SKM-1 (cell line): ENCODE data around the gene ALDH1L1.
"Not testable (repeated sequence)": the region's sequence is repeated elsewhere in the genome, so short reads cannot be mapped to it uniquely, and the experiment has no call there.

Source experiments
- DNase-seq: peaks from one replicate; lab custom pipeline; 2025; ENCODE audit not compliant: unreplicated experiment; lab: John Stamatoyannopoulos, UW

Gene ALDH1L1

GRCh38 chr3:126107957-126108675, 72.3 kb downstream of the ALDH1L1 start:
- DNase-seq: no peak

GRCh38 chr3:126107203-126107939, 73.0 kb downstream of the ALDH1L1 start:
- no peak for DNase-seq

GRCh38 chr3:126106336-126107202, 73.8 kb downstream of the ALDH1L1 start:
- DNase-seq: no peak

DNA sequence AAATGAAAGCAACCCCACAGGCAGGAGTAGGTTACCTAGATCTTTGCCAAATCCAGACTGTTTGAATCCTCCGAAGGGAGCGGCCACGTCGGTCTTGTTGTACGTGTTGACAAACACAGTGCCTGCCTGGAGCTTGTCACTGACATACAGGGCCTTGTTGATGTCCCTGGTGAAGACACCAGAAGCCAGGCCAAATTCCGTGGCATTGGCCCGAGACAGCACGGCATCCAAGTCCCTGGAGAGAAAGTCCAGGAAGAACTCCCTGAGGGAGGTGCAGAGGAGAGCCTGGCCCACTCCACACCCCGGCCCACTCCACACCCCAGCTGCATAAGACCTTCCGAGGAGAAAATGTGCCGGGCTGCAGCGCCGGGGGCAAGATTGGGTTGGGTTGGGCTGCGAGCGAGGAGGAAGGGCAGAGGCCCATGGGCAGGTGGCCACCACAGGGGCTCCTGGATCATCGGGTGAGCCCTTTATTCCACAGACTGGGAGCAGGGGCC, 74.6 kb downstream of the ALDH1L1 start:
- no peak for DNase-seq

GRCh38 chr3:126104742-126105605, 75.4 kb downstream of the ALDH1L1 start:
- no peak for DNase-seq

GRCh38 chr3:126104028-126104635, 76.3 kb downstream of the ALDH1L1 start:
- DNase-seq: no peak

DNA sequence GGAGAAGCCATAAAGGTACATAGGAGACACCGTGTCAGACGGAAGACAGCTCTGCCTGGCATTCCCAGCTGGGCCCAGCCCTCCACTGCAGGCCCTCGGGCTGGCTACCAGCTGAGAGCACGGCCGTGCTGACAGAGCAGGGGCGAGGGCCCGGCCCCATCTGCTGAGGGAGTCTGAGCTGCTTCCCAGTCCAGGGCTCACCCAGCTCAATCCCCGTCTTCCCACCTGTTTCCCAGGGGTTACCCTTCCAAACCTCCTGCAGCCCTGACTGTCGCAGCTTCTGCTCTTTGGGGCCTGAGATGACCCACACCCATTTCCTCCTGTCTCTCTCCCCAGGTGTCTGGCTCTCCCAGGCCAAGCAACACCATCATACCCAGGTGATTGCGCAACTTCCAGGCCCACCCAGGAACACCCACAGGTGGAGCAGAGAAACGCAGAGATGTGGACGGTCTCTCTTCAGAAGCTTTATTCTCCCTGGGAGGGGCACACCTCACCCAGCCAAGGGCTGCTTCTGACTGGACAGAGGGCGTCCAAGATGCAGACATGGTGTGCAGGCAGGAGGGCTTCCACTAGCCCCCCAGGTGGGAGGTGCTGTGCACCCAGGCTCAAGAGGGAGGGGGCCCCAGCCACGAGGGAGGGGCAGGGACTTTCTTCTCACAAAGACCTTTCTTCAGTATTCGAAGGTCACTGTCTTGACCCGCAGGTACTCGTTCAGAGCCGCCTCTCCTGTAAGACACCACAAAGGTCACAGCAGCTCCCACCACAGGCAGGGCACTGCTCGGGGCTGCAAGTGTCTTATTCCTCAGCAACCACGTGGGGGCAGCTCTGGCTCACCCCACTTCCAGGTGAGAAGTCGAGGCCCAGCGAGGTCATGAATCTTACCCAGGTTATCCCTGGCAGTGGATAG, 77.0 kb downstream of the ALDH1L1 start:
- no peak for DNase-seq

DNA sequence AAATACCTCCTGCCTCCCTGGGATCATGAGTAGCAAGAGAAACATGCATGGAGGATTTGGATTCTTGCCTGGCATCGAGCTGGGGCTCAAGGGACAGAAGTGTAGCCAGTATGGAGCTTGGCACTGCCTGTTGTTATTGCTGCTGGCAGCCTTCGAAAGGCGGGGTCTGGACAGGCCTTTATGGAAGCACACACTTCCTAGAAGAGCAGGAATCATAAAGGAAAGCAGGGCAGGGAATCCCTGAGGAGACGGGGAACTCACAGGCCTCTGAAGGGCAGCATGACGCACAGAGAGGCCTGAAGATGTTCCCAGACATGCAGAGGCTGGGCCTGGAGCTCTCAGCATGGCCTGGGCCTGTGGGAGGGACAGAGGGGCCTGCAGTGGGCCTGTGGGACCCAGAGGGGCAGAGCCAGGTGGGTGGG, 77.8 kb downstream of the ALDH1L1 start:
- DNase-seq: no peak

DNA sequence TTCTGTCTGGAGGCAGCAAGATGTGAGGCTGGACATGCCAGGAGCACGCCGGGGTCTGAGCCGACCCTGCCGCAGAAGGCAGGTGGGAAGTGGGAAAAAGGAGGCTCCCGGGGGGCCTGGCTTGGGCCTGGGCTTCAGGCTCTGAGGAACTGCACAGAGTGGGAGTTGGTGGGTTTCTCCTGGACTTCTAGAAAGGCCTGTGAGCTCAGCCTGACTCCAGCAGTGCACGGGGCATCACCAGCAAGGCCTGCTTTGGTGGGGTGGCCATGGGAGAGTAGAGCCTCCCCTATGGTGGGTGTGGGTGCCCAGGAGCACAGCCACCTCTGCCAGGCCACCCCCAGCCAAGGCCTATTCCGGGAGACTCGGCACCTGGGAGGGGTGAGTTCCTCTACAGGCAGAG, 78.4 kb downstream of the ALDH1L1 start:
- no peak for DNase-seq

GRCh38 chr3:126101521-126101982, 78.8 kb downstream of the ALDH1L1 start:
- DNase-seq: no peak

DNA sequence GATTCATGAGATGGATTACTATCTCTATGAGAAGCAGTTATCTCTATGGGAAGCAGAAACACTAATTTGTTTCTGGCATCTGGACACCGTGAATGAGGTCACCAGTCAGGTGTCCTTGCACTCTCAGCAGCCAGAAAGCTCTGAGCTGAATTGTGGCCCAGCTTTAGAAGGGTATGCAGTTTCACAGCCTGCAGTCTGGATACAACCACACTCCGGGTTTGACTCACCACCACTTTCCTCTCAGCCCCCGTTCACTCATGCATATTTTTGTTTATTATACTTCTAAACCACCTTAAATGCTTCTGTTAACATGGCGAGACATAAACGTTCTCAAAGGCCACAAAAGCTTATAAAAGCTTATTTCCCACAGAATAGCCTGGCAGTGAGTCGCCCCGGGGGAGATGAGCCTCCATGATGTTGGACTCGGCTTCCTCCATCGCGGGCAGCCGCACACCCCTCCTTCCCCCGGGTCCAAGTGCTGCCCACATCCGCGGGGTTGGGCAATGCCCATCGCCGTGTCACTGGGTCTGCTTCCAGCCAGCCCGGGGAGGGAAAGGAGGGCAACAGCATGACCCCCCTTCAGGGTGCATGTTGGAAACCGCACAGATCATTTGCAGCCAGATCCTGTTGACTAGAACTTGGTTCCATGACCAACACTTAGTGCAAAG, 79.6 kb downstream of the ALDH1L1 start:
- no peak for DNase-seq

GRCh38 chr3:126100269-126100633, 80.1 kb downstream of the ALDH1L1 start:
- no peak for DNase-seq

DNA sequence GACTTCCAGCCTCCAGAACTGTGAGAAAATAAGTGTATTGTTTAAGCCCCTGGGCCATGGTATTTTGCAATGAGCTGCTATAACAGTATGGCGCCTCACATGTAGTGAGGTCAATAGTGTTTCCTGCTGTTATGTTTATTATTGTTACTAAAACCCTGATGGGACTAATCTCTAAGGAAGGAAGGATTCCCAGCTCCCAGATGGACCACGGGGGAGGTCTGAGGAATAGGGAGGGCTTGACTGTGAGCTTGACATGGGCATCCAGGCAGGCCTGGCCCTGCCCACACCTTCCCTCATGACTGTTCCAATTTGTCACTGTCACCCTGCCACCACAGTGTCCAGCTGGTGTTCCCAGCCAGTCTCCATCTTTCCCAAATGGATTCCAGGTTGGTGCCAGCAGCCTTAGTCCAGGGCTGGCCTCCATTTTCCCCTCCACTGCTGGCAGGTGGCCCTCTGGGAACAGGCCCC, 82.0 kb downstream of the ALDH1L1 start:
- DNase-seq: no peak

- no peak for DNase-seq
Observed at GRCh38 chr3:126097801-126098200, 82.6 kb downstream of the ALDH1L1 start.

DNA sequence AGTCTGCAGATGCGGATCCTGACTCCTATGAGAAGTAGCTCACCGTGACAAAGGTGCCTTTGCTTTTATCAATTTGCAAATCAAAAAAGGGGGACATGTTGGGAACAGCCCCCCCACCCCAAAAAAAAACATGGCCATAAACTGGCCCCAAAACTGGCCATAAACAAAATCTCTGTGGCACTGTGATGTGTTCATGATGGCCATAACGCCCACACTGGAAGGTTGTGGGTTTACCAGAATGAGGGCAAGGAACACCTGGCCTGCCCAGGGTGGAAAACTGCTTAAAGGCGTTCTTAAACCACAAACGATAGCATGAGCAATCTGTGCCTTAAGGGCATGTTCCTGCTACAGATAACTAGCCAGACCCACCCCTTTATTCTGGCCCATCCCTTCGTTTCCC, 84.1 kb downstream of the ALDH1L1 start:
- DNase-seq: not testable (repeated sequence)

DNA sequence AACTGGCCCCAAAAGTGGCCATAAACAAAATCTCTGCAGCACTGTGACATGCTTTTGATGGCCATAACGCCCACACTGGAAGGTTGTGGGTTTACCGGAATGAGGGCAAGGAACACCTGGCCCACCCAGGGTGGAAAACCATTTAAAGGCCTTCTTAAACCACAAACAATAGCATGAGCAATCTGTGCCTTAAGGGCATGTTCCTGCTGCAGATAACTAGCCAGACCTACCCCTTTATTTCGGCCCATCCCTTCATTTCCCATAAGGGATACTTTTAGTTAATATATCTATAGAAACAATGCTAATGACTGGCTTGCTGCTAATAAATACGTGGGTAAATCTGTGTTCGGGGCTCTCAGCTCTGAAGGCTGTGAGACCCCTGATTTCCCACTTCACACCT, 88.3 kb downstream of the ALDH1L1 start:
- not testable (repeated sequence) for DNase-seq

DNA sequence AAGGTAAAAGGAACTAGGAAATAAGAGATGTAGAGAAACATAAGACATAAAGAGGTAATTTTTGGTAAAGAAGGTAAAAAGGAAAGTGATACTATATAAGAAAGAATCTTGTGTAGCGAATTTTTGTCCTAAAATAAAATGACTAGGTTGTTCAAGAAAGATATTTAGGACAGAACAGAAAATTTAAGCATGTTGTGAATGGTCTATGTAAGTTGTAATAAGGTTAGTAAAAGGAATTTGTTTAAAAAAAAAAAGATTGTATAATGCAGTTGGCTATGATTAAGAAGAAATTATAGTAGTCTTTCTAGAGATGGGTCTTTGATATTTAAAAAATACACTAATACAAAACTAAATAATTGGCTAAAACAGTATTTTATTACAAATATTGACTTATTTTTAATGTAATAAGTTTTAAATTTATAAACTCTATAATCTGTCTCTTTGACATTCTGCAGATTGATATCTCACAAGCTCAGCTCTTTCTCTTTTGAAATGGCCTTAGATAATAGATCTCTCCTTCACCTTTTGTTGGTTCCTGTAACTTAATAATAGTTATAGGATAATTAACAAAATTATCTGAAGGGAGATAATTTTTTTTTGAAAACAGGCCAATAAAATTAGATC, 92.7 kb downstream of the ALDH1L1 start:
- DNase-seq: no peak

DNA sequence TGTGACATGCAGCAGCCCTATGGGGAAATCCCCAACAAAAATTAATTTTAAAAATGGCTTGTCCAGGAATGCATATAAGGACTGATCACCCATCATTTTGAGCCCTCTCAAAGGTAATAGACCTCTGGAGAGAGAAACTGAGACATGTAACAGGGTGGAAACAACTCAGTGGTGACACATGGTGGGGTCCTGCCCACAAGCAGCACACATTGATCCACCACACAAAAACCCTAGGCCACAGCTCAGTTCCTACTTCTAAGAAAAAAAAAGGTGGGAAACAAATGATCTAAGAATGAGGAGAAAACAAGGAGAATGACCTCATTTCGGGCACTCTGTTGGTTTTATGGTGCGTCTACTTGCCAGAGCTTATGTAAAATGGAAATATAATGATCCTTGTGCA, 94.5 kb downstream of the ALDH1L1 start:
- no peak for DNase-seq
